HG03457 (cell line): ENCODE measurements around the gene ZNF548.
"Not testable (repeated sequence)": the region's sequence is repeated elsewhere in the genome, so short reads cannot be mapped to it uniquely, and the experiment has no call there.

Source experiments
- ATAC-seq: cut with Tn5 transposase; IDR thresholded peaks from one replicate; pipeline ENCODE4 v1.9.1; 2021; ENCODE audit warnings: moderate number of reproducible peaks; ENCODE audit not compliant: unreplicated experiment

Gene ZNF548

DNA sequence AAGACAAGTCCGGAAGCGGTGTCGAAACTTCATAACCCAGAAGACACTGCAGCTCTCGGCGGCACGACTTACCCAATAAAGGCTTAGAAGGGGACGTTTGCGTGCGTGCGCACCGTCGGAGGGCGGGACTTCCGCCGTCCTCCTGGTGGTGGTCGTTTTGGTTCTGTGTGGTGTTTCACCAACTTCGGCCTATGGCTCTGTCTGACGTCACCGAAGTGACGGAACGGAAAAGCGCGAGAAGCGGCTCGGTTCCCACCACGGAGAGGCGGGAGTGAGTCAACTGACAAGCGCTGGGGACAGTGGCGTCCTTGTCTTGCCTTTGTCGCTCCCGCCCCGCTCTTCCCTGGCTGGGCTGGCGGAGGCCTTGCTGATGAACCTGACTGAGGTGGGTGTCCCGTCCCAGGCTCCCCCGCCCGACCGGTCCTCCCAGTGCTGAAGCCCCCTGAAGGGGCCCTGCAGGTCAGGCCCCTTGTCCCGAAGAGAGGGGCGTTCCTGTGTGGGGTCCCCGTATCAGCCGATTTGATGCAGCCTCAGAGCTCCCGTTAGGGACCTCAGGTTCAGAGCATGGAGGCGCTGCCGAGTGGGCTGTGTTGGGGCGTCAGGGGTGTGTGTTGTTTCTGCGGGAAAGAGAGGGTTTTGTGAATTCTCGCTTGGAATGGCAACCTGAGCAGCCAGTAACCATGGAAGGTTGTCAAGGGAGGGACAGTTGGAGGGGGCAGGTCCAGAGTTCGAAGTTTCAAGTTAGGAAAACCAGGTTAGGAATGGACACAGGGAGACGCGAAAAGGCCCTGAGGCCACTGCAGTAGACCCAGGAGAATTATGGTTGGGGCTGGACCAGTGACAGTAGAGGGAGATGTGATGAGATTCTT, at the start of gene ZNF548:
Gene ZNF548 (plus strand): TSS at position 125 of the 869 bp plus-strand sequence. CDS start 246 bp downstream, at position 371.
- peak; percentile 92 for ATAC-seq

DNA sequence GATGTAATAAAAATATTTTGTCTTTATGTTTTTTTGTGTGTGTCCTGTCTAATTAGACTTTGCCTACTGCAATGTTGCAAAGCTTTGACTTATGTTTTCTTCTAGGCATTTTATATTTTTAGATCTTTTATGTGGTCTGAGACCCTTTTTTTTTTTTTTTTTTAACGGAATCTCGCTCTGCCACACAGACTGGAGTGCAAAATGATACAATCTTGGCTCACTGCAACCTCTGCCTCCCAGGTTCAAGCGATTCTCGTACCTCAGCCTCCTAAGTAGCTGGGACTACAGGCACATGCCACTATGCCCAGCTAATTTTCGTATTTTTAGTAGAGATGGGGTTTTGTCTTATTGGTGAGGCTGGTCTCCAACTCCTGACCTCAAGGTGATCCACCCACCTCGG, 47.1 kb upstream of the ZNF548 start:
- no peak for ATAC-seq

DNA sequence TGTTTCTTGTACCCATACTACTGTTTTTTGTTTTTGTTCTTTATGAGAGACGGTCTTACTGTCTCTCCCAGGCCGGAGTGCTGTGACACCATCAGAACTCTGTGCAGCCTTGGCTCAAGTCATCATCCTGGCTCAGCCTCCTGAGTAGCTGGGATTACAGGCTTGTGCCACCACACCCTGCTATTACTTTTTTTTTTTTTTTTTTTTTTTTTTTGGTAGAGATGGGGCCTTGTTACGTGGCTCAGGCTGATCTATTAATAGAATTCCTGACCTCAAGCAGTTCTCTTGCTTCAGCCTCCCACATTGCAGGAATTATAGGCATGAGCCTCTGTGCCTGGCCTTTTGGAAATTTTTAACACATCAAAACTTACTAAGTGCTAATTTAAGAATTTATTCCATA, 41.5 kb upstream of the ZNF548 start:
- no peak for ATAC-seq

GRCh38 chr19:57350877-57351805, 38.5 kb upstream of the ZNF548 start, which contains the start of gene ZNF304:
Gene ZNF304, plus strand, starts transcription at chr19:57351271. Its CDS starts 394 bp downstream, at chr19:57351665.
- peak; percentile 85 for ATAC-seq

GRCh38 chr19:57351867-57352266, 37.8 kb upstream of the ZNF548 start:
- ATAC-seq = no peak

DNA sequence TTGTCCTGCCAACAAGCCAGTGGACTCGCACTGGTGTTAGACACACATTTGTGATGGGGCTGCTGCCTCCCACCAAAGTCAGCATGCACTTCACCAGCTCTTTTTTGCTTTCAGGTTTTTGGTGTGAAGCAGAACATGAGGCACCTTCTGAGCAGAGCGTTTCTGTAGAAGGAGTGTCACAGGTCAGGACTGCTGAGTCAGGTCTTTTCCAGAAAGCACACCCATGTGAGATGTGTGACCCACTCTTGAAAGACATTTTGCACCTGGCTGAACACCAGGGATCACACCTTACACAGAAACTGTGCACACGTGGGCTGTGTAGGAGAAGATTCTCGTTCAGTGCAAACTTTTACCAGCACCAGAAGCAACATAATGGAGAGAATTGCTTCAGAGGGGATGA, 33.7 kb upstream of the ZNF548 start:
- no peak for ATAC-seq

DNA sequence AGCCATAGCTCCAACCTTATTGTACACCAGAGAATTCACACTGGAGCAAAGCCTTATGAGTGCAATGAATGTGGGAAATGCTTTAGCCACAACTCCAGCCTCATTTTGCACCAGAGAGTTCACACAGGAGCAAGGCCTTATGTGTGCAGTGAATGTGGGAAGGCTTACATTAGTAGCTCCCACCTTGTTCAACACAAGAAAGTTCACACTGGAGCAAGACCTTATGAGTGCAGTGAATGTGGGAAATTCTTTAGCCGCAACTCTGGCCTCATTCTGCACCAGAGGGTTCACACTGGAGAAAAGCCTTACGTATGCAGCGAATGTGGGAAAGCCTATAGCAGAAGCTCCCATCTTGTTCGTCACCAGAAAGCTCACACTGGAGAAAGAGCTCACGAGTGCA, 32.2 kb upstream of the ZNF548 start:
- no peak for ATAC-seq

DNA sequence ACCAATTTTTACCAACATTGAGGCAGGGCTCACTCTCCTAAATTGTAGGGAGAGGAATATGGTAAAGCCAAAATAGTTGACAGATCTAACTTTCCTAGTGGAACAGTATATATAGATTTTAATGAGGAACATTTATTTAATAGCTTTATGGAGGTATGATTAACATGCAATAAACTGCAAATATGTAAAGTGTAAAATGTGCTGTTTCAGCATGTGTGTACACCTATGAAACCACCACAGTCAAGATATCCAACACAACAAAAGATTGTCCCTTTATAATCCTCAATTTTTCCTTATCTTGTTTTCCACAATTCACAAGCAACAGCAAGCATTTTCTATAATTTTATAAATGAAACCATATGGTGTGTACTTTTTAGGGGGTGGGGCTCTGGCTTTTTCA, 30.4 kb upstream of the ZNF548 start:
- no peak for ATAC-seq

GRCh38 chr19:57362419-57362818, 27.2 kb upstream of the ZNF548 start:
- no peak for ATAC-seq

DNA sequence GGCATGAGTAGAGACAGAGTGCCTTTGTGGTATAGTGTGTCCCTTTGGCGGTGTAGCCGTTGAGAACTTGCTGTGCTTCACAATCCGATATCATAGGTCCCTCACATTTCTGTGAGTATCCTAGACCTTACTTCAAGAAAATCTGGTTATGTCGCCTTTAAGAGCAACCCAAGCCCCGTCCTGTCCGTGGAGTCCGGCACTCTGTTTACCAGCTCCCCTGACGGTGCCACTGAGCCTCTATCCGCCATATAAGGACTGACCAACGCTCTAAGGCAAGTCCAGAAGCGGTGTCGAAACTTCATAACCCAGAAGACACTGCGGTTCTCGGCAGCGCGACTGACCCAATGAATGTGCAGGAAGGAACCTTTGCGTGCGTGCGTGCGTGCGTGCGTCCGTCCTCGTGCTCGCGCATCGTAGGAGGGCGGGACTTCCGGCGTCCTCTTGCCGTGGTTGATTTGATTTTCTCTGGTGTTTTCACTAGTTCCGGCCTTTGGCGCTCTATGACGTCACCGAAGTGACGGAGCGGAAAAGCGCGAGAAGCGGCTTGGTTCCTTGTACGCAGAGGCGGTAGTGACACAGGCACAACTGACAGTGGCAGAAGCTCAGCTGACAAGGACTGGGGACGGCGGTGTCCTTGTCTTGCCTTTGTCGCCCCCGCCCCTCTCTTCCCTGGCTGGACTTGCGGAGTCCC, 26.5 kb upstream of the ZNF548 start, which contains the start of the genes TRAPPC2B and ZNF547:
Gene TRAPPC2B (plus strand): TSS at position 555 of the 691 bp plus-strand sequence. CDS start 1,283 bp downstream, outside the sequence.
Gene ZNF547 (plus strand): TSS at position 555 of the 691 bp plus-strand sequence. CDS start 5,005 bp downstream, outside the sequence.
- ATAC-seq = peak; percentile 74

- ATAC-seq = no peak
These were observed 25.9 kb upstream of the ZNF548 start for GRCh38 chr19:57363688-57364181.

GRCh38 chr19:57366776-57367175, 22.9 kb upstream of the ZNF548 start:
- ATAC-seq = no peak

DNA sequence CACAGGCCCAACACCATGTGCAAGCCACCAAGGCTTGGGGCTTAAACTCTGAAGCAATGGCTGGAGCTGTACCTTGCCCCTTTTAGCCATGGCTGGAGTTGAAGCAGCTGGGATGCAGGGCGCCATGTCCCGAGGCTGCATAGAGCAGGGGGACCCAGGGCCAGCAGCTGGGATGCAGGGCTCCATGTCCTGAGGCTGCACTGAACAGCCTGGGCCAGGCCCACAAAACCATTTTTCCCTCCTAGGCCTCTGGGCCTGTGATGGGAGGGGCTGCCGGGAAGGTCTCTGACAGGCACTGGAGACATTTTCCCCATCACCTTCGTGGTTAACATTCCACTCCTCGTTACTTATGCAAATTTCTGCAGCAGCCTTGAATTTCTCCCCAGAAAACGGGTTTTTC, 15.5 kb upstream of the ZNF548 start:
- no peak for ATAC-seq

DNA sequence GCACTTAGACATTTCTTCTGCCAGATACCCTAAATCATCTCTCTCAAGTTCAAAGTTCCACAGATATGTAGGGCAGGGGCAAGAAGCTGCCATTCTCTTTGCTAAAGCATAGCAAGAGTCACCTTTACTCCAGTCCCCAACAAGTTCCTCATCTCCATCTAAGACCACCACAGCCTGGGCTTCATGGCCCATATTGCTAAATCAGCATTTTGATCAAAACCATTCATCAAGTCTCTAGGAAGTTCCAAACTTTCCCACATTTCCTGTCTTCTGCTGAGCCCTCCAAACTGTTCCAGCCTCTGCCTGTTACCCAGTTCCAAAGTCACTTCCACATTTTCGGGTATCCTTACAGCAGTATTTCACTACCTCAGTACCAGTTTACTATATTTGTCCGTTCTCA, 15.0 kb upstream of the ZNF548 start:
- ATAC-seq = not testable (repeated sequence)

DNA sequence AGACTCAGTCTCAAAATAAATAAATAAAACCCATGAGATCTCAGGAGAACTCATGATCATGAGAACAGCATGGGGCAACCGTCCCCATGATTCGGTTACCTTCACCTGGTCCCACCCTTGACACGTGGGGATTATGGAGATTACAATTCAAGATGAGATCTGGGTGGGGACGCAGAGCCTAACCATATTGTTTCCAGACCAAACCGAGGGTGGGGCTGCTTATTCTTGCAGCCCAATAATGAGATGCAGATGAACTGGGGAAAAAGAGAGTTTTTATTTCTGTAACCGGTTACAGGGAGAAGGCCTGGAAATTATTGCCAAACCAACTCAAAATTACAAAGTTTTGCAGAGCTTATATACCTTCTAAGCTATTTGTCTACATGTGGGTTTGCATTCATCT, 13.5 kb upstream of the ZNF548 start:
- no peak for ATAC-seq

DNA sequence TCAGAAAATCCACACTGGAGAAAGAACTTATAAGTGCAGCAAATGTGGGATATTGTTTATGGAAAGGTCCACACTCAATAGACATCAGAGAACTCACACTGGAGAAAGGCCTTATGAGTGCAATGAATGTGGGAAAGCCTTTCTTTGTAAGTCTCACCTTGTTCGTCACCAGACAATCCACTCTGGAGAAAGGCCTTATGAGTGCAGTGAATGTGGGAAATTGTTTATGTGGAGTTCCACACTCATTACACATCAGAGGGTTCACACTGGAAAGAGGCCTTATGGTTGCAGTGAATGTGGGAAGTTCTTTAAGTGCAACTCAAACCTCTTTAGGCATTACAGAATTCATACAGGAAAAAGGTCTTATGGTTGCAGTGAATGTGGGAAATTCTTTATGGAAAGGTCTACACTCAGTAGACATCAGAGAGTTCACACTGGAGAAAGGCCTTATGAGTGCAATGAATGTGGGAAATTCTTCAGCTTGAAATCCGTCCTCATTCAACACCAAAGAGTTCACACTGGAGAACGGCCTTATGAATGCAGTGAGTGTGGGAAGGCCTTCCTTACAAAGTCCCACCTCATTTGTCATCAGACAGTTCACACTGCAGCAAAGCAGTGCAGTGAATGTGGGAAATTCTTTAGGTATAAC, 12.0 kb upstream of the ZNF548 start:
- ATAC-seq = no peak

GRCh38 chr19:57380923-57381322, 8.7 kb upstream of the ZNF548 start:
- ATAC-seq = no peak

DNA sequence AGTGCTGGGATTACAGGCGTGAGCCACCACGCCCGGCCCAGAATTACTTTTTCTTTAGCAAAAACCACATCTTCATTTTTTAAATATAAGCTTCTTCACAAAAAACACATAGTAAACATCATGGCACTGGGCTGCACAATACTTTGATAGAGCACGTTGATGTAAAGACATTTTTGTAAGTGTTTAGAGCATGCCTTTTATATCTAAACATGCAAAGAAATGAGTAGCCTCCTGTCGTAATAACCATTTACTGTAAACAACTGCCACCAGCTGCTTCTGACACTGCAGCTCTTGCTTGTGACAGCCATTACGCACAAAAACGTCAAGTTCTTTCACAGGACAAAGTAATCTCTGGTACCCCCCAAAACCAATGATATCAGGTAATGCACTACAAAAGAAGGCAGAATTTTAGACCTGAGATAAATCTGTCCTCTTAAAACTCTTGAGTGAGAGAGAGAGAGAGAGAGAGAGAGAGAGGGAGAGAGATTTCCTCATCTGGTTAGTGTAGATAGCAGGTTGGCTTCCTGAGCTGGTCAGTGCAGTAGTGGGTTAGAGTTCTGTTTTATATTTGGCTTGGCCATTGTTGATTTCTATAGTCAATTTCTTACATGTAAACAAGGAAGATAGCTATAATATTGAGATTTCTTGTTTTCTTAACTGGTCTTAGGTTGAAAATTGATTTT, 6.7 kb upstream of the ZNF548 start:
- ATAC-seq = no peak

DNA sequence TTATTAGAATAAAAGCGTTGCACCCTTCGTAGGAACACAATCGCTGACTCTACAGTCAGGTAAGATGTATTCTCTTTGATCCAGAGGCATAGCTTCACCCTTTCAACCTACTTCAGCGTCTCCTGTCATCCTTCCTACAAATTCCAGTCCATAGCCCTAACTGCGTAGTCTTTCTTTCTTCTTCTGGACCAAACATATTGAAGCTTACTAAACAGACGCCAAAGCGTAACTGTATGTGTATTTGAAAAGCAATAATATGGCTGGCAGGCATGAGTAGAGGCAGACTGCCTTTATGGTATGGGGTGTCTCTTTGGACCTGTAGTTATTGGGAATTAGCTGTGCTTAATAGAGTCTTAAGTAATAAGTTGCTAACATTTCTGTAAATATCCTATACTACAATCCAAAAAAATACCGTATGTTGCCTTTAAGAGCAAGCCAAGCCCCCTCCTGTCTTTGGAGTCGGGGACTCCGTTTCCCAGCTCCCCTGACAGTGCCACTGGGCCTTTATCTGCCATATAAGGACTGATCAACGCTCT, 392 bp upstream of the ZNF548 start:
- ATAC-seq = no peak
